ENCODE results near the gene DAPK3. TPM values are rescaled to one million over a fixed set of nuclear protein-coding genes. Genes with fewer than 3 reads are reported as not detected.

Gene DAPK3
- total and polyA plus RNA-seq, 4 donors: 61.9 to 93.9 (median 79.4) TPM

- TF ChIP-seq CTCF (IDR thresholded peaks at IDR 0.05; ENCODE audit: control extremely low read depth, extremely low read depth): no peak
- Histone ChIP-seq H3K36me3 (ENCODE audit: control insufficient read depth in 4 of 4, insufficient read depth in 4 of 4, low read length in 4 of 4) (peaks cover 42 to 81% (median 67%) of the 10 kb centered on the region in 4 donors), H3K9me3 (ENCODE audit: control insufficient read depth in 4 of 4, insufficient read depth in 3 of 4, low read length in 3 of 4) (no peaks in the 10 kb centered on the region), H3K4me1 (ENCODE audit: control insufficient read depth in 5 of 5, insufficient read depth in 5 of 5, low read length in 5 of 5) (peaks cover 0 to 13% (median 8%) of the 10 kb centered on the region in 5 donors), H3K27me3 (ENCODE audit: control insufficient read depth in 3 of 3, insufficient read depth in 3 of 3, low read length in 2 of 3) (no peaks in the 10 kb centered on the region), H3K9ac (ENCODE audit: insufficient read depth in 1 of 2, low read length in 2 of 2) (no peak overlapping the region), H3K4me3 (no peak overlapping the region), H3K27ac (ENCODE audit: low read depth in 1 of 2, low read length in 1 of 2) (no peak overlapping the region)
- ATAC-seq (ENCODE audit: insufficient read depth, low FRiP score) (no peak), DNase-seq (no peak)
- 63 to 90% methylated on average over 31 of the region's 31 CpGs for WGBS, 2 donors
Measured at GRCh38 chr19:3980353-3981251, 9.7 kb upstream of the DAPK3 start.

- H3K9ac ChIP-seq (ENCODE audit: insufficient read depth in 1 of 2, low read length in 2 of 2): no peak overlapping the region
- ATAC-seq (ENCODE audit: insufficient read depth, low FRiP score): no peak
- peaks cover 42 to 87% (median 68%) of the 10 kb centered on the region in 4 donors for H3K36me3 ChIP-seq (ENCODE audit: control insufficient read depth in 4 of 4, insufficient read depth in 4 of 4, low read length in 4 of 4)
- H3K4me1 ChIP-seq (ENCODE audit: control insufficient read depth in 5 of 5, insufficient read depth in 5 of 5, low read length in 5 of 5): peaks cover 0 to 11% (median 6%) of the 10 kb centered on the region in 5 donors
- H3K27ac ChIP-seq (ENCODE audit: low read depth in 1 of 2, low read length in 1 of 2): no peak overlapping the region
- no peaks in the 10 kb centered on the region for H3K9me3 ChIP-seq (ENCODE audit: control insufficient read depth in 4 of 4, insufficient read depth in 3 of 4, low read length in 3 of 4)
- WGBS, 2 donors: 92% methylated on average over 25 of the region's 25 CpGs
- H3K4me3 ChIP-seq: no peak overlapping the region
- TF ChIP-seq CTCF (IDR thresholded peaks at IDR 0.05; ENCODE audit: control extremely low read depth, extremely low read depth): no peak
- no peaks in the 10 kb centered on the region for H3K27me3 ChIP-seq (ENCODE audit: control insufficient read depth in 3 of 3, insufficient read depth in 3 of 3, low read length in 2 of 3)
- DNase-seq: no peak
Measured at GRCh38 chr19:3979674-3980352, 8.9 kb upstream of the DAPK3 start.

DNA sequence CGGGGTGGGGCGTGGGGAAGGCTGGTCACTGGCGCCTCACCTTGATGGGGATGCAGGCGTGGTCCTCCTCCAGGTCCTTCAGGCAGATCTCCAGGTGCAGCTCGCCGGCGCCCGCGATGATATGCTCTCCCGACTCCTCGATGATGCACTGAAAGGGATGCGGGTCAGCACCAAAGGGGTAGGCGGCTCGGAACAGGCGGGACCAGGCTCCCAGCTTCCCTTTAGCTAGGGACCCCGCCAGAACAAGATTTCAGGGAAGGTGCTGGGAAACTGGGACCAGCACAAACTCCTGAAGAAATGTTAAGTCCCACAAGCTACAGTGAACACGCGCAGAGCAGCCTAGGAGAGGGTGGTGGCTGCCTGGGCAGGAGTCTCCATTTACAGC, 8.4 kb upstream of the DAPK3 start:
- TF ChIP-seq CTCF (IDR thresholded peaks at IDR 0.05; ENCODE audit: control extremely low read depth, extremely low read depth): no peak
- no peaks in the 10 kb centered on the region for H3K9me3 ChIP-seq (ENCODE audit: control insufficient read depth in 4 of 4, insufficient read depth in 3 of 4, low read length in 3 of 4)
- peaks cover 0 to 10% (median 6%) of the 10 kb centered on the region in 5 donors for H3K4me1 ChIP-seq (ENCODE audit: control insufficient read depth in 5 of 5, insufficient read depth in 5 of 5, low read length in 5 of 5)
- no peaks in the 10 kb centered on the region for H3K27me3 ChIP-seq (ENCODE audit: control insufficient read depth in 3 of 3, insufficient read depth in 3 of 3, low read length in 2 of 3)
- H3K27ac ChIP-seq (ENCODE audit: low read depth in 1 of 2, low read length in 1 of 2): no peak overlapping the region
- no peak overlapping the region for H3K4me3 ChIP-seq
- 95 to 96% methylated on average over 18 of the region's 18 CpGs for WGBS, 2 donors
- DNase-seq (no peak), ATAC-seq (ENCODE audit: insufficient read depth, low FRiP score) (no peak)
- H3K9ac ChIP-seq (ENCODE audit: insufficient read depth in 1 of 2, low read length in 2 of 2): no peak overlapping the region
- H3K36me3 ChIP-seq (ENCODE audit: control insufficient read depth in 4 of 4, insufficient read depth in 4 of 4, low read length in 4 of 4): peaks cover 42 to 87% (median 65%) of the 10 kb centered on the region in 4 donors

Data from lung (tissue), 12 donors.